OCI-LY7 (cell line): ENCODE results near the gene ANO9. TPM values are rescaled to one million over a fixed set of nuclear protein-coding genes. Genes with fewer than 3 reads are reported as not detected.
A peak's percentile ranks its signal among the peaks of the same experiment; 100 is the strongest.

Experiments
- BruUV-seq: library from RNA; stranded (reverse); fragments of 400-500 nt; replicated peaks from 2 replicates; lab custom pipeline; 2021; lab: Mats Ljungman, UMichigan
- CTCF ChIA-PET: fragments of 300-600 bp; sonication (Branson Sonifier 250); formaldehyde crosslinking; loops from one replicate; lab custom pipeline; 2022; ENCODE audit warnings: antibody characterized with exemption; ENCODE audit not compliant: unreplicated experiment; lab: Charles Lee
- POLR2A ChIA-PET: fragments of 300-600 bp; sonication (Branson Sonifier 250); formaldehyde crosslinking; loops from one replicate; lab custom pipeline; 2022; ENCODE audit warnings: antibody characterized with exemption; lab: Charles Lee
- DNase-seq: peaks from one replicate; pipeline ENCODE4 v3.0.0-alpha.2; 2015; ENCODE audit warnings: low spot score
- H2AFZ ChIP-seq: fragments of 200-600 bp; sonication (generic), shearing (Covaris generic); 2 replicates; pipeline ENCODE4 v1.6.1; 2014; ENCODE audit warnings: mild to moderate bottlenecking, antibody characterized with exemption, low read length, moderate library complexity
- H3K27ac ChIP-seq: fragments of 200-600 bp; sonication (generic); 2 replicates; pipeline ENCODE4 v1.5.1; 2014; ENCODE audit warnings: mixed run types, low read depth, mild to moderate bottlenecking, moderate library complexity, low read length, inconsistent platforms; ENCODE audit not compliant: poor library complexity, severe bottlenecking
- H3K36me3 ChIP-seq: fragments of 200-600 bp; sonication (generic); 2 replicates; pipeline ENCODE4 v1.6.1; 2014; ENCODE audit warnings: mild to moderate bottlenecking, antibody characterized with exemption, low read length, moderate library complexity, mixed read lengths; ENCODE audit not compliant: insufficient read depth
- H3K4me1 ChIP-seq: fragments of 200-600 bp; sonication (generic); 2 replicates; pipeline ENCODE4 v1.5.1; 2014; ENCODE audit warnings: mild to moderate bottlenecking, low read length; ENCODE audit not compliant: insufficient read depth, poor library complexity, severe bottlenecking
- H3K4me2 ChIP-seq: fragments of 200-600 bp; sonication (generic); 2 replicates; pipeline ENCODE4 v1.6.1; 2014; ENCODE audit warnings: mild to moderate bottlenecking, low read length
- H3K4me3 ChIP-seq: fragments of 200-600 bp; sonication (generic); 2 replicates; pipeline ENCODE4 v1.5.1; 2014; ENCODE audit warnings: mild to moderate bottlenecking, low read depth, low read length; ENCODE audit not compliant: poor library complexity, severe bottlenecking
- H3K79me2 ChIP-seq: fragments of 200-600 bp; sonication (generic); 2 replicates; pipeline ENCODE4 v1.6.1; 2016; ENCODE audit warnings: low read depth, mild to moderate bottlenecking, low read length, moderate library complexity, mixed read lengths; ENCODE audit not compliant: insufficient read depth
- H3K9me2 ChIP-seq: fragments of 200-600 bp; sonication (generic); 2 replicates; pipeline ENCODE4 v1.6.1; 2016; ENCODE audit warnings: mild to moderate bottlenecking, low read length, mixed read lengths; ENCODE audit not compliant: insufficient read depth
- H3K9me3 ChIP-seq: fragments of 200-600 bp; sonication (generic); 2 replicates; pipeline ENCODE4 v1.6.1; 2014; ENCODE audit warnings: mild to moderate bottlenecking, mixed run types, low read length, mixed read lengths
- H4K20me1 ChIP-seq: fragments of 200-600 bp; sonication (generic); 2 replicates; pipeline ENCODE4 v1.6.1; 2014; ENCODE audit warnings: mild to moderate bottlenecking, antibody characterized with exemption, low read length, moderate library complexity, mixed read lengths; ENCODE audit not compliant: insufficient read depth
- CTCF ChIP-seq: fragments of 200-600 bp; sonication (generic); conservative IDR thresholded peaks from 2 replicates; pipeline ENCODE4 v1.5.1; 2014; ENCODE audit warnings: mild to moderate bottlenecking, antibody characterized with exemption, low read length, moderate library complexity, mixed read lengths
- EZH2phosphoT487 ChIP-seq: fragments of 200-600 bp; sonication (generic); IDR thresholded peaks from 2 replicates; pipeline ENCODE4 v1.6.1; 2018; ENCODE audit warnings: low read depth, borderline replicate concordance, mild to moderate bottlenecking, mixed run types, antibody characterized with exemption, low read length, moderate library complexity, mixed read lengths
- intact Hi-C: fragments of 100-400 bp; cut with micrococcal nuclease; formaldehyde crosslinking; loops from one replicate; pipeline ENCODE4 v1.10.0; 2022; ENCODE audit not compliant: unreplicated experiment
- total RNA-seq, 2 experiments: library from RNA; depleted of rRNA in 1 of 2; stranded (reverse); fragments of >200 nt in 1 of 2; shearing (Covaris generic) in 1 of 2; gene quantifications; 2 replicates each; pipeline ENCODE4 v1.2.3, GENCODE V29; 2014 to 2022

Gene ANO9
- total RNA-seq, 2 experiments from 2014 or later = 25.7 to 27.6 TPM

- no peak overlapping the region for H3K27ac ChIP-seq
- no peaks in the 10 kb centered on the region for H3K9me2 ChIP-seq
- TF ChIP-seq EZH2phosphoT487 (no peak), CTCF (peak; percentile 37)
- peaks cover 6% of the 10 kb centered on the region for H3K4me1 ChIP-seq
- no peaks in the 10 kb centered on the region for H3K79me2 ChIP-seq
- no peak overlapping the region for H2AFZ ChIP-seq
- DNase-seq = no peak
- peak overlapping the region; percentile 76; the same call in 1 of the 2 replicates for H3K4me2 ChIP-seq
- no peaks in the 10 kb centered on the region for H4K20me1 ChIP-seq
- no peak overlapping the region for H3K4me3 ChIP-seq
- no peaks in the 10 kb centered on the region for H3K36me3 ChIP-seq
- intact Hi-C loops = no loop called here
- no peaks in the 10 kb centered on the region for H3K9me3 ChIP-seq
- BruUV-seq = no TSS peak
- POLR2A ChIA-PET = interaction anchor here (1.3 to 1.4 kb wide), 2 partner anchors 9 to 13 kb away, joined by 3 to 4 read pairs; partner anchors contain the start of gene PTDSS2
- CTCF ChIA-PET = interaction anchor here (1.1 kb wide), 1 partner anchor 79 kb away, joined by 3 read pairs; no protein-coding TSS in a partner anchor
Measured at GRCh38 chr11:440065-441042, 1.5 kb downstream of the ANO9 start.

- ChIA-PET POLR2A (interaction anchor here (1.3 to 1.4 kb wide), 2 partner anchors 10 to 12 kb away, joined by 3 to 4 read pairs; partner anchors contain the start of gene PTDSS2), CTCF (interaction anchor here (1.1 kb wide), 1 partner anchor 80 kb away, joined by 3 read pairs; no protein-coding TSS in a partner anchor)
- no peaks in the 10 kb centered on the region for H3K9me3 ChIP-seq
- H4K20me1 ChIP-seq = no peaks in the 10 kb centered on the region
- H3K4me3 ChIP-seq = no peak overlapping the region
- no peak for DNase-seq
- H3K36me3 ChIP-seq = no peaks in the 10 kb centered on the region
- TF ChIP-seq EZH2phosphoT487 (no peak), CTCF (no peak)
- H3K4me2 ChIP-seq = no peak overlapping the region
- peaks cover 6% of the 10 kb centered on the region for H3K4me1 ChIP-seq
- intact Hi-C loops = no loop called here
- no peaks in the 10 kb centered on the region for H3K9me2 ChIP-seq
- no peak overlapping the region for H3K27ac ChIP-seq
- H3K79me2 ChIP-seq = no peaks in the 10 kb centered on the region
- BruUV-seq = no TSS peak
- no peak overlapping the region for H2AFZ ChIP-seq
Measured at GRCh38 chr11:439315-440064, 2.3 kb downstream of the ANO9 start.
